Measurements from ENCODE around the gene APLF. TPM values are rescaled to one million over a fixed set of nuclear protein-coding genes. Genes with fewer than 3 reads are reported as not detected.

Gene APLF, protein sequence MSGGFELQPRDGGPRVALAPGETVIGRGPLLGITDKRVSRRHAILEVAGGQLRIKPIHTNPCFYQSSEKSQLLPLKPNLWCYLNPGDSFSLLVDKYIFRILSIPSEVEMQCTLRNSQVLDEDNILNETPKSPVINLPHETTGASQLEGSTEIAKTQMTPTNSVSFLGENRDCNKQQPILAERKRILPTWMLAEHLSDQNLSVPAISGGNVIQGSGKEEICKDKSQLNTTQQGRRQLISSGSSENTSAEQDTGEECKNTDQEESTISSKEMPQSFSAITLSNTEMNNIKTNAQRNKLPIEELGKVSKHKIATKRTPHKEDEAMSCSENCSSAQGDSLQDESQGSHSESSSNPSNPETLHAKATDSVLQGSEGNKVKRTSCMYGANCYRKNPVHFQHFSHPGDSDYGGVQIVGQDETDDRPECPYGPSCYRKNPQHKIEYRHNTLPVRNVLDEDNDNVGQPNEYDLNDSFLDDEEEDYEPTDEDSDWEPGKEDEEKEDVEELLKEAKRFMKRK
- 3.8 TPM in 2 replicates for total RNA-seq

DNA sequence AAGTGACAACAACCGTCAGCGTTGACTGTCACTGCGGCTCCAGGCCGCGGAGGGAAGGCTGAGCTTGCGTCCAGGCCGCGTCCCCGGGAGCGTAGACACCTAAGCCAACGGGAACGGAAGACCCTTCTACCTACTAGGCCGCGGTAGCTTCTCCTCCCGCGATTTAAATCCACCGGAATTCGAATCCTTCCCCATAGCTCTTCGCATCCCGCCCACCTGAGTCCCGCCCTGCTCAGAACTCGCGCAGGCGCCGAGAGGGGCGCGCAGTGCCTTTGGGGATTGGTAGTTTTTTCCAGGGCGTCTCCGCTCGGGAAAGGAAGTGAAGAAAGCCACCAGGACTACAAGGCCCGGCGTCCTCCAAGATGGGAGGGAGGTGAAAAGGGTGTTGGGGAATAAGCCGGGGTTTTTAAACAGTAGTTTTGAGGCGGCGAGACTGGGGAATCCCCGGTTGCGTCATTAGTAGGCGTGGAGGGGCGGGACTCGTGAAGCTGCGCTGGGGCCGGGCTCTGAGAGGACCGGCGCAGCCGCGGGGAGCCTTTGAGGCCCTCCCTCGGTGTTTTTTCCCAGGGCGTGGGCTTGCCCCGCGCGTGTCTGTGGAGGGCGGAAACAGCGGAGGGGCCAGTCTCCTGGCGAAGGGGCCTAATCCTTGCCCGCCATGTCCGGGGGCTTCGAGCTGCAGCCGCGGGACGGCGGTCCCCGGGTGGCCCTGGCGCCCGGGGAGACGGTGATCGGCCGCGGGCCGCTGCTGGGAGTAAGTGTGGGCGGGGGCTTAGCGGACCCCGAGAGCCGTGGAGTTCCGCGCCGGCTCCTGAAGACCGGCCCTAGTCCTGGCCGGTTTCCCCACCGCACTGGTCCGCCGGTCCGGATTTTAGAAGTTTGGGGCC lies at the start of gene APLF, which contains the start of gene FBXO48:
APLF (plus strand) TSS at position 509 of the 884 bp plus-strand sequence; CDS start at position 656, 147 bp downstream.
FBXO48 (minus strand) TSS at position 218 of the 884 bp plus-strand sequence. CDS start 2,149 bp downstream, outside the sequence.
- Mint-ChIP-seq H3K9me3 (no peaks in the 10 kb centered on the region), H3K4me3 (ENCODE audit: low read depth) (peak within 1 kb of the TSS; percentile 95), H3K4me1 (ENCODE audit: low read depth) (peaks cover 50% of the 10 kb centered on the region), H3K27ac (peak within 1 kb of the TSS; percentile 94), H3K27me3 (ENCODE audit: low read depth) (no peaks in the 10 kb centered on the region), H3K36me3 (ENCODE audit: low read depth) (no peaks in the 10 kb centered on the region)
- intact Hi-C loops (cut with micrococcal nuclease): loop anchor here (1.0 to 10.0 kb wide), 12 partner anchors 26 to 920 kb away; partner anchors contain the start of genes ANTXR1, GFPT1, PNO1 and PPP3R1
- peak; percentile 98 for DNase-seq (ENCODE audit: low spot score)

DNA sequence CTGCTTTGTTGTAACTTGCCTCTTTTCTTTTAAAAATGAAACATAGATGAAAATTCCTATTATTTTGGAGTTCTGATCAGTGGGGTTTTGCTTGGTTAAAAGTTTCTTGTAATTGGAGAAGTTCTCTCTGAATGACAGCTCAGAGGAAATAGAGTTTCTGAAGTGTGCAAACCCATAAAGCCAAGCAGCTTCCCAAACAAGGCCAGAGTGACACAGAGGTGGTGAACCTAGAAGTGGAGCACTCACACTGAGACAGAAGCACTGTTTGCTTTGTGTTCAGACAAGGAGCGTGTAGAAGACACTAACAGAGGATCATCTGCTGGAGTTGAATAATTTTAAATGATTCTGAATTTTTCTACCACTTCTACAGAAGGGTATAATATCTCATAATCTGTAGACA lies 49.5 kb upstream of the APLF start:
- Mint-ChIP-seq H3K36me3 (ENCODE audit: low read depth) (no peaks in the 10 kb centered on the region), H3K27me3 (ENCODE audit: low read depth) (peaks cover 6% of the 10 kb centered on the region), H3K27ac (no peak overlapping the region), H3K4me3 (ENCODE audit: low read depth) (no peak overlapping the region), H3K9me3 (no peaks in the 10 kb centered on the region), H3K4me1 (ENCODE audit: low read depth) (peaks cover 3% of the 10 kb centered on the region)
- intact Hi-C loops (cut with micrococcal nuclease): no loop called here
- DNase-seq (ENCODE audit: low spot score): no peak

DNA sequence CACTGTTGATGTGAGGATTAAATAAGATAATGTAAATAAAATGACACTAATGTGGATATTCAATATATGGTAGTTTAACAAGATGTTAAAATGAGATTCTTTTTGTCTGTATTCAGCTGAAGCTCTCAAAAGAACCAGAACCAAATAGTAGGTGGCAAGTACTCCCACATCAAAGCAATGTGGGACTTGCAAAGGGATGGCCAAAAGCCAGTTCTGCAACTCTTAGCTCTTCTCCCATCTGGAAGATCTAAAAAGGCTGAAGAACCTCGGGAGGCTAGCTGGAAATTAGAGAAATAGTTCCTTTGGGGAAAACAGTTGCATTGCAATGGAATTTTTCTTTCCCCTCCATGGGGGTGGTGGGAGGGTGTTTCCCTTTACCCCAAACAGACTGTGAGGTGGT lies 49.0 kb upstream of the APLF start:
- no peak overlapping the region for H3K27ac Mint-ChIP-seq

DNA sequence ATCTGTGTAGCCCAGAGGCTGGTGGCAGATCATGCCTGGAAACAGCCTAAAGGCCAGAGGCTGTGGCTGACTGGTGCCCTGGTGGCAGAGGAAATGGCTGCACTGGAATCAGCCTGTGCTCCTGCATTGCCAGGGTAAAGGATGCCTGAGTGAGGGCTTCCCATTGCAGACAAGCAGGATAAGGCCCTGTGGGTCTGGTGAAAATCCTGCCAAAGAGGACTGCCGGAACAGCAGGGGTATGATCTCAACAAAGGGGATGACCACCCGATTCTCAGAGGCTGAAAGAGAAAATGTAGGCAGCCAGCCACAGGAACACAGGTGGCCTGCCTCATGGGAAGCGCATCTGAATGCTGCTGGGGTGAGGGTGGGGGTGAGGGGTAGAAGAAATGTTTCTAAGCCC lies 48.5 kb upstream of the APLF start:
- intact Hi-C loops (cut with micrococcal nuclease): no loop called here
- no peaks in the 10 kb centered on the region for H3K9me3 Mint-ChIP-seq
- peaks cover 3% of the 10 kb centered on the region for H3K4me1 Mint-ChIP-seq (ENCODE audit: low read depth)
- DNase-seq (ENCODE audit: low spot score): no peak
- H3K27ac Mint-ChIP-seq: no peak overlapping the region
- no peak overlapping the region for H3K4me3 Mint-ChIP-seq (ENCODE audit: low read depth)
- H3K36me3 Mint-ChIP-seq (ENCODE audit: low read depth): no peaks in the 10 kb centered on the region
- H3K27me3 Mint-ChIP-seq (ENCODE audit: low read depth): peaks cover 6% of the 10 kb centered on the region

More for the DNA sequence above, 49.0 kb upstream of the APLF start:
- no peak for DNase-seq (ENCODE audit: low spot score)
- Mint-ChIP-seq H3K4me1 (ENCODE audit: low read depth) (peaks cover 3% of the 10 kb centered on the region), H3K27me3 (ENCODE audit: low read depth) (peaks cover 6% of the 10 kb centered on the region), H3K9me3 (no peaks in the 10 kb centered on the region), H3K4me3 (ENCODE audit: low read depth) (no peak overlapping the region), H3K36me3 (ENCODE audit: low read depth) (no peaks in the 10 kb centered on the region)
- intact Hi-C loops (cut with micrococcal nuclease): no loop called here

DNA sequence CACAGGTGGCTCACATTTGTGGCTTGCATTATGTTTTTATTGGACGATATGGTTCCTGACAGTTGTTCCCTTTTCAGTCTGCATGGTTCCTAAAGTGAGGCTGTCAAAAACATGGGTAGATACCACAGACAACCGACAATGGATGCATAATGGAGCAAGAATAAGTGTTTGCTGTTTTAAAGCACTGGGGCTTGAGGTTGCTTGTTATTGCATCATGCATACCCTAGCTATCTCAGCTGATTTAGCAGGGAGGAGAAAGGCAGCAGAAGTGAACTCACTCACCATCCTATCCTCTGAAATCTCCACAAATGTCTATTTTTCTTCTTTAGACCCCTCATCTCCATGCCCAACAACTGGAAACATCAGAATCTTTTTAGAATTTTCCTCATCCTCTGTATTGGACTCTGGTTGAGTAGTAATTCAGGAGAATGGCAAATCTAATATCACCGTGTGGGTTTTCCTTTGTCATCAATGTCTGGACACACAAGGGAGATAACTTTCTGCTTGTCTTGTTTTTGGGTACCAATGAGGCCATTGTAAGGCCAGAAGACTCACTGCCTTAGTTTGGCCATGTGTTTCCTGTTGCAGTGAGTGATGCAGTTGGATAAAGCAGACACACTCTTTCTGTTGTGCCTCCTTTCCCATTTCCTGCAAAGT lies 47.0 kb upstream of the APLF start:
- H3K4me3 Mint-ChIP-seq (ENCODE audit: low read depth): no peak overlapping the region
- no peak for DNase-seq (ENCODE audit: low spot score)
- no peaks in the 10 kb centered on the region for H3K36me3 Mint-ChIP-seq (ENCODE audit: low read depth)
- H3K9me3 Mint-ChIP-seq: no peaks in the 10 kb centered on the region
- H3K4me1 Mint-ChIP-seq (ENCODE audit: low read depth): peaks cover 3% of the 10 kb centered on the region
- H3K27me3 Mint-ChIP-seq (ENCODE audit: low read depth): peaks cover 6% of the 10 kb centered on the region
- intact Hi-C loops (cut with micrococcal nuclease): no loop called here
- no peak overlapping the region for H3K27ac Mint-ChIP-seq

DNA sequence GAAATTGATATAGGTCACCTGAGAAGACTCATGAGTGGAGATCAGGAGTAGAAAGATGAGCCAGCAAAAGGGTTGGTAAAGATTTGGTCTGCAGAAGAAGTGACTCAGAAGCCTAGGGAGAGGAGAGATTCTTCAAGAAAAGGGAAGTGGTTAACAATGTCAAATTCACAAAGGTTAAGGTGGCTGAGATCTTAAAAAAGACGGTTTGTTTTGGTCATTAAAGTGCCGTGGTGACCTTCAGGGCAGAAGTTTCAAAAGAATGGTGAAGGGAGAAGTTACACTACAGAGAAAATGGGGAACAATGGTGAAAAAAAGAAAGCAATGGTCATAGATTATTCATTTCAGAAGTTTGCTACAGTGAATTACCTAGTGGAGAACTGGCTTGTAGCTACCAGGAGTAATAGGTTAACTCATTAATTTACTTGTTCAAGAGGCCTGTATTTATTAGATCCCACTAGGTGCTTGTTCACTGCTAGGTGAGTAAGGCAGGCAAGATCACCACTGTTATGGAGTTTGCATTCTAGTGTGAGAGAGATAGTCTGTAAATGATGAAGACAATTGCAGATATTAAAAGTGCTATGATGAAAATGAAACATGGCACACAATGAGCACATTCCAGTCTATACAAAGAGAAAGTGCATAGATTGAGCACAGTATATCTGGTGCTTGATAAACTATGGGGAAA lies 43.3 kb upstream of the APLF start:
- intact Hi-C loops (cut with micrococcal nuclease): loop anchor here (1.0 to 2.0 kb wide), 3 partner anchors 17 to 45 kb away; no protein-coding TSS in a partner anchor
- Mint-ChIP-seq H3K9me3 (no peaks in the 10 kb centered on the region), H3K36me3 (ENCODE audit: low read depth) (no peaks in the 10 kb centered on the region), H3K27me3 (ENCODE audit: low read depth) (peaks cover 4% of the 10 kb centered on the region), H3K4me1 (ENCODE audit: low read depth) (peaks cover 2% of the 10 kb centered on the region), H3K27ac (no peak overlapping the region), H3K4me3 (ENCODE audit: low read depth) (no peak overlapping the region)
- DNase-seq (ENCODE audit: low spot score): no peak

DNA sequence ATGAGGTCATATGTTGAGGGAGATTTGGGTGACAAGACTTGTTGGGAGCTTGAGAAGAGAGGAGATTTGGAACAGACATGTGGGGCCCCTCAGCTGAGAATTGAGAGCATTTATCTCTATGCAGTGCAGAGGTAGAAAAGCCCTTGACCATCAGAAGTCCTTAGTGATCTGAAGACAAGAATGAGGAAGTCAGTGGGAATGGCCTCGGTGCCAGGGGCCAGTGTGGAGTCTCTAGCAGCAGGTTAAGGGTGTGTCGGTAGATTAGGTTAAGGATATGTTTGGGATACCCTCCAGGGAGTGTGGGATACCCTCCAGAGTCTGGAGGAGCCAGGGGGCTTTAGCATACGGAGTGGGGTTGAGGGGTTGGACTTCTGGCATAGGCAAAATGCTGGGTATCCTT lies 41.9 kb upstream of the APLF start:
- H3K4me1 Mint-ChIP-seq (ENCODE audit: low read depth): peaks cover 2% of the 10 kb centered on the region

DNA sequence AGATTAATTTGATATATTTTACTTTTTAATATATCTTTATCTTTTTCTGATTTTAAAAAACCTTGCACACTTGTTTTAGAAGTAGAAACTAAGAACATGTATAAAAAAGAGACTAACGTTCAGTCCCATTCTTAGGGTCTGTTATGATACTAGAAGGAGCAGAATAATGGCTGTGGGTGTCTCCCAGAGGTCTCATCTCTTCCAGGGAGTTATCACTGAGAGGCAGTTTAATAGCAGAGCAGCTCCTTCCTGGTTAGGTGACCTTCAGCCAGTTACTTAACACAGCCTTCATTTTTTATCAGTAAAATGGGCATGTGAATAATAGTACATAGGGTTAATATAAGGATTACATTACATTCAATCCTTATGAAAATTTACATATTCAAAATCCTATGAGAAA lies 40.9 kb upstream of the APLF start:
- DNase-seq (ENCODE audit: low spot score): no peak
- intact Hi-C loops (cut with micrococcal nuclease): no loop called here
- Mint-ChIP-seq H3K4me3 (ENCODE audit: low read depth) (no peak overlapping the region), H3K27ac (no peak overlapping the region), H3K4me1 (ENCODE audit: low read depth) (peaks cover 2% of the 10 kb centered on the region), H3K27me3 (ENCODE audit: low read depth) (peaks cover 11% of the 10 kb centered on the region), H3K9me3 (no peaks in the 10 kb centered on the region), H3K36me3 (ENCODE audit: low read depth) (no peaks in the 10 kb centered on the region)

More for the DNA sequence above, 41.9 kb upstream of the APLF start:
- Mint-ChIP-seq H3K9me3 (no peaks in the 10 kb centered on the region), H3K27ac (no peak overlapping the region), H3K27me3 (ENCODE audit: low read depth) (peaks cover 11% of the 10 kb centered on the region), H3K36me3 (ENCODE audit: low read depth) (no peaks in the 10 kb centered on the region), H3K4me3 (ENCODE audit: low read depth) (no peak overlapping the region)
- no peak for DNase-seq (ENCODE audit: low spot score)
- intact Hi-C loops (cut with micrococcal nuclease): loop anchor here (2.0 kb wide), 1 partner anchor 47 kb away; no protein-coding TSS in a partner anchor

DNA sequence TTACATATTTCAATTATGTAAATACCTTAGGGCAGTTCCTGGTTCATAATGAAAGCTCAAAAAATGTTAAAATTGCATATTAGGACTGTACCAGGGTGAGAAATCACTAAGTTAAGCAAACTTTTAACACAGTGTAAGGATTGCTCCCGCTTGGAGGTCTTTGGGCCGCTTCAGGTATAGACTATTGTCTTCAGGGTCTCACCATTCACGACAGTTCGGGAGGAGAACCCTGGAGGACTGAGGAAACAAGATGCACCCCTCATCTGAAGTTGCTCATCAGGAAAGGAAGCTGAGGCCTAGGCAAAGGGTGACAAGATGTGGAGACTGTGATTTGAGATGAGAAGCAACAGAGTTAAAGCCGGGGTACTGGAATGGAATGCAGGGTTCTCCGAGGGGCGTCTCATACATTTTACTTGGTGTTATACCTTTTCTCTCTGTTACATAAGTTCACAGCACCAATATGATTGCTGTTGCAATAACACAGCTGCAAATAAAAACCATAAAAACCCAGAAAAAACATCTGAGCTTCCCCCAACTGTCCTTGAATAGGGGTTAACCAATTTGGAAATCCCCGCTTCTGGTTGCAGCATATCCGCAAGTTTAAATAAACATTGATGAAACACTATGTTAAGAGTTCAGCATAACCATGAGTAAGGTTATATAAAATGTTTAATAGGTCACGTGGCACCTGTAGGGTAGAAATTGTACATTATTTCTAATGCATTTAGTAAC lies 40.4 kb upstream of the APLF start:
- DNase-seq (ENCODE audit: low spot score): no peak
- intact Hi-C loops (cut with micrococcal nuclease): no loop called here
- H3K9me3 Mint-ChIP-seq: no peaks in the 10 kb centered on the region
- H3K36me3 Mint-ChIP-seq (ENCODE audit: low read depth): no peaks in the 10 kb centered on the region
- peaks cover 9% of the 10 kb centered on the region for H3K27me3 Mint-ChIP-seq (ENCODE audit: low read depth)
- H3K4me3 Mint-ChIP-seq (ENCODE audit: low read depth): no peak overlapping the region
- H3K27ac Mint-ChIP-seq: no peak overlapping the region
- H3K4me1 Mint-ChIP-seq (ENCODE audit: low read depth): peaks cover 2% of the 10 kb centered on the region

DNA sequence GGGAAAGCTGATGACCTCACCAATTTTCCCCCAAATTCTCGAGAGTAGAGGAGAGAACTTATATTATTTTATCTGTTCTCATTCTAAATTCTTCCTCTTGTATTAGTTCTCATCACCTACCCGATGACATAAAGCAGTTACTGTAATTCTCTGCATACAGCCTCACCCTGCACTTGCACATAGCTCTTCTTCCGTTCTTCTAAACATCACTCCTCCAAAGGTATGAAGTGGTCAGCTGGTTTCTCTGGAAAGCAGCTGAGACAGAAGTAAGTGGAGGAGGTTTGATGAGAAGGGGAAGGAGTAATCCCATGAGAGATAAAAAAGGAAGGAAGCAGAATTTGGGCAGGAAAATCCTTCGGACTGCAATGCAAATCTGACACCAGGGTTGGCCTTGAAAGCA lies 39.3 kb upstream of the APLF start:
- H3K9me3 Mint-ChIP-seq: no peaks in the 10 kb centered on the region
- DNase-seq (ENCODE audit: low spot score): no peak

DNA sequence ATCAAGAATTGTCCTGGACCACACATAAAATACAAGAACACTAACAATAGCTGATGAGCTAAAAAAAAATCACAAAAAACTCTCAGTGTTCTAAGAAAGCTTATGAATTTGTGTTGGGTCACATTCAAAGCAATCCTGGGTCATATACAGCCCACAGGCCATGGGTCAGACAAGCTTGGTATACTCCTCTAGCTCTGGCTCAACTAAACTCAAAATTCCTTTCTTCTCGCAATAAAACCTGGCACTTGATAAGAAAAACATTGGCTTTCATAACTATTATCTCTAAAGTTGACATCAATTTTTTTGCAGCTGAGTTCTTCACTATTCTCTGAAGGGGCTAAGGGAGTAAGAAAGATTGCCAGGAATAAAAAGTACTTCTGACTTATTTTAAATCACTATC lies 38.6 kb upstream of the APLF start:
- no peaks in the 10 kb centered on the region for H3K9me3 Mint-ChIP-seq
- peaks cover 8% of the 10 kb centered on the region for H3K27me3 Mint-ChIP-seq (ENCODE audit: low read depth)
- H3K27ac Mint-ChIP-seq: no peak overlapping the region
- intact Hi-C loops (cut with micrococcal nuclease): no loop called here
- H3K4me3 Mint-ChIP-seq (ENCODE audit: low read depth): no peak overlapping the region
- H3K36me3 Mint-ChIP-seq (ENCODE audit: low read depth): no peaks in the 10 kb centered on the region
- DNase-seq (ENCODE audit: low spot score): no peak
- H3K4me1 Mint-ChIP-seq (ENCODE audit: low read depth): peaks cover 2% of the 10 kb centered on the region

More for the DNA sequence above, 39.3 kb upstream of the APLF start:
- Mint-ChIP-seq H3K4me1 (ENCODE audit: low read depth) (peaks cover 2% of the 10 kb centered on the region), H3K4me3 (ENCODE audit: low read depth) (no peak overlapping the region), H3K27me3 (ENCODE audit: low read depth) (peaks cover 8% of the 10 kb centered on the region), H3K36me3 (ENCODE audit: low read depth) (no peaks in the 10 kb centered on the region), H3K27ac (no peak overlapping the region)
- intact Hi-C loops (cut with micrococcal nuclease): no loop called here

All from activated T-helper 2 cell treated with anti-CD3 and anti-CD28 coated beads, Interferon-gamma antibody, Interleukin-2, Interleukin-4, amounts not matched to agents 10 μg/mL and 5 μg/mL and 100 μg/mL, durations not matched to agents 14 hours and 24 hours and 36 hours (primary cell).